ENCODE measurements around the gene FAM177B.

The FAM177B gene

DNA sequence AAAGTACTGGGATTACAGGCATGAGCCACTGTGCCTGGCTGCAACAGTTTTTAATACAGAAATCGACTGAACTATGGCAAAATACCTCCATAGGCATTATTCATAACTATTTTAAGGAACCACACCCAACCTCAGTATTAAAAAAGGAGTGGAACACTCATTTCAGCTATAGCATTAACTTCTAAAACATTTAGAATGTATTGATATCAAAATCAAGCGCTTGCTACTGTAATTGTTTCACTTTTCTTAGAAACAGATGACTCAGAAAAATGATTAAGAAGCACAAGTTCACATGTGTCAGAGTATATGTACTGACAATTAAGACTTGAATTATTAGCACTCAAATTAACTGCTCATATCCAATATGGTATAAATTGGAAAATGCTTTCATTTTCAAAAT is 39.8 kb upstream of the FAM177B start:
- no peak overlapping the region for H3K4me2 ChIP-seq (ENCODE audit: insufficient read depth, low read length)
- H3K4me3 ChIP-seq (ENCODE audit: low read depth in 1 of 2, low read length in 2 of 2) = no peak overlapping the region
- H3K27ac ChIP-seq (ENCODE audit: low read length) = no peak overlapping the region
- H2AFZ ChIP-seq (ENCODE audit: low read depth, low read length) = no peak overlapping the region
- DNase-seq = no peak
- H3K36me3 ChIP-seq (ENCODE audit: insufficient read depth, low read length) = peaks cover 20% of the 10 kb centered on the region
- H3K9ac ChIP-seq (ENCODE audit: low read depth, low read length) = no peak overlapping the region
- H4K20me1 ChIP-seq (ENCODE audit: insufficient read depth, low read length) = peaks cover under 1% of the 10 kb centered on the region; the same call in 1 of the 2 replicates
- H3K4me1 ChIP-seq (ENCODE audit: insufficient read depth, low read length) = no peaks in the 10 kb centered on the region
- no peak for TF ChIP-seq EZH2 (IDR thresholded peaks at IDR 0.05; ENCODE audit: borderline replicate concordance, low read depth, low read length, severe bottlenecking)
- TF ChIP-seq, protein P1, sequence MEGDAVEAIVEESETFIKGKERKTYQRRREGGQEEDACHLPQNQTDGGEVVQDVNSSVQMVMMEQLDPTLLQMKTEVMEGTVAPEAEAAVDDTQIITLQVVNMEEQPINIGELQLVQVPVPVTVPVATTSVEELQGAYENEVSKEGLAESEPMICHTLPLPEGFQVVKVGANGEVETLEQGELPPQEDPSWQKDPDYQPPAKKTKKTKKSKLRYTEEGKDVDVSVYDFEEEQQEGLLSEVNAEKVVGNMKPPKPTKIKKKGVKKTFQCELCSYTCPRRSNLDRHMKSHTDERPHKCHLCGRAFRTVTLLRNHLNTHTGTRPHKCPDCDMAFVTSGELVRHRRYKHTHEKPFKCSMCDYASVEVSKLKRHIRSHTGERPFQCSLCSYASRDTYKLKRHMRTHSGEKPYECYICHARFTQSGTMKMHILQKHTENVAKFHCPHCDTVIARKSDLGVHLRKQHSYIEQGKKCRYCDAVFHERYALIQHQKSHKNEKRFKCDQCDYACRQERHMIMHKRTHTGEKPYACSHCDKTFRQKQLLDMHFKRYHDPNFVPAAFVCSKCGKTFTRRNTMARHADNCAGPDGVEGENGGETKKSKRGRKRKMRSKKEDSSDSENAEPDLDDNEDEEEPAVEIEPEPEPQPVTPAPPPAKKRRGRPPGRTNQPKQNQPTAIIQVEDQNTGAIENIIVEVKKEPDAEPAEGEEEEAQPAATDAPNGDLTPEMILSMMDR (IDR thresholded peaks at IDR 0.05; ENCODE audit: borderline replicate concordance, extremely low read depth, low read length, poor library complexity, severe bottlenecking) = no peak
- peaks cover 19% of the 10 kb centered on the region for H3K79me2 ChIP-seq (ENCODE audit: insufficient read depth, low read length)
- H3K27me3 ChIP-seq (ENCODE audit: insufficient read depth, low read length, poor library complexity) = no peaks in the 10 kb centered on the region
- no peaks in the 10 kb centered on the region for H3K9me3 ChIP-seq (ENCODE audit: insufficient read depth, low read length, severe bottlenecking)
- no peak for ATAC-seq (ENCODE audit: insufficient read depth, low read depth)

DNA sequence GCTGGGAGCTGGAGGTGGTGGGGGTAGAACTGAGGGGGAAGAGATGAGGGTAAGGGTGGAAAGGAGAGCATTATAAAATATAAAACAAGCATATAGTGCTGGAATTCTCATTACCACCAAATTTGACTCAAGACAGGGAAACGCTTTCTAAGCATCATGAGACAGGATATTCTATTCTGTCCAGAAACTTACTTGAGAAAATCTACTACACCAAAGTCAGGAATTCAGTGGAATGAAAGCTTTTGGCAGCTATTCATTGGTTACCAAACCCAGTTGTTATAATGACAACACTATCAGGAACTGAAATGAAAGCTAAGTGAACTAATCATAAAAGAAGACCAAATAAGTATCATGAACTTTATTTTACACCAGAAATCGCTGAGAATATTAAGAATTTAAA is 39.2 kb upstream of the FAM177B start:
- Histone ChIP-seq H2AFZ (ENCODE audit: low read depth, low read length) (no peak overlapping the region), H3K79me2 (ENCODE audit: insufficient read depth, low read length) (peaks cover 23% of the 10 kb centered on the region), H3K36me3 (ENCODE audit: insufficient read depth, low read length) (peaks cover 26% of the 10 kb centered on the region), H3K27me3 (ENCODE audit: insufficient read depth, low read length, poor library complexity) (no peaks in the 10 kb centered on the region), H3K4me2 (ENCODE audit: insufficient read depth, low read length) (no peak overlapping the region), H3K9me3 (ENCODE audit: insufficient read depth, low read length, severe bottlenecking) (no peaks in the 10 kb centered on the region), H3K4me3 (ENCODE audit: low read depth in 1 of 2, low read length in 2 of 2) (no peak overlapping the region), H3K9ac (ENCODE audit: low read depth, low read length) (no peak overlapping the region), H3K27ac (ENCODE audit: low read length) (no peak overlapping the region), H4K20me1 (ENCODE audit: insufficient read depth, low read length) (no peaks in the 10 kb centered on the region), H3K4me1 (ENCODE audit: insufficient read depth, low read length) (no peaks in the 10 kb centered on the region)
- TF ChIP-seq, protein P1 (IDR thresholded peaks at IDR 0.05; ENCODE audit: borderline replicate concordance, extremely low read depth, low read length, poor library complexity, severe bottlenecking) = no peak
- TF ChIP-seq EZH2 (IDR thresholded peaks at IDR 0.05; ENCODE audit: borderline replicate concordance, low read depth, low read length, severe bottlenecking) = no peak
- no peak for DNase-seq
- ATAC-seq (ENCODE audit: insufficient read depth, low read depth) = no peak

DNA sequence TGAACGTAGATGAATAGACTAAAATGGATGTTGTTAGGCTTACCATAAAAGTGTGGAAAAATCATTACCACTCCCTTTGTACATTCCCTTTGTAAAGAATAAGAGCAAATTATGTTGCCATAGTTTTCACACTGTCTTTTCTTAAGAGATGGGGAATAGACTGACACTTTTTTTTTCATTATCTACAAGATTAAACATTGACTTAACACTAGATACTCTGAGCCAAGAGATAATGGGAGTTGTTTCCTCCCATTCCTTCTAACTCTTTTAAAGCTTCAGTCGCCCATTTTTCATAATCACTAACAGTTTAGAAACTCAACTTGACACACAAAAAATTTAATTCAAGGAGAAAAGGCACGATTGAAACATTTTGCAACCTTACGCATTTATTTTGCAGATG is 34.8 kb upstream of the FAM177B start:
- no peaks in the 10 kb centered on the region for H3K4me1 ChIP-seq (ENCODE audit: insufficient read depth, low read length)
- no peaks in the 10 kb centered on the region for H3K9me3 ChIP-seq (ENCODE audit: insufficient read depth, low read length, severe bottlenecking)
- H3K9ac ChIP-seq (ENCODE audit: low read depth, low read length) = no peak overlapping the region
- no peak overlapping the region for H3K27ac ChIP-seq (ENCODE audit: low read length)
- H4K20me1 ChIP-seq (ENCODE audit: insufficient read depth, low read length) = no peaks in the 10 kb centered on the region; the same call in 1 of the 2 replicates
- ATAC-seq (ENCODE audit: insufficient read depth, low read depth) (no peak), DNase-seq (no peak)
- peaks cover 28% of the 10 kb centered on the region for H3K36me3 ChIP-seq (ENCODE audit: insufficient read depth, low read length)
- no peak overlapping the region for H3K4me2 ChIP-seq (ENCODE audit: insufficient read depth, low read length)
- H3K79me2 ChIP-seq (ENCODE audit: insufficient read depth, low read length) = peaks cover 52% of the 10 kb centered on the region
- H2AFZ ChIP-seq (ENCODE audit: low read depth, low read length) = no peak overlapping the region
- no peak overlapping the region for H3K4me3 ChIP-seq (ENCODE audit: low read depth in 1 of 2, low read length in 2 of 2)
- TF ChIP-seq EZH2 (IDR thresholded peaks at IDR 0.05; ENCODE audit: borderline replicate concordance, low read depth, low read length, severe bottlenecking) = no peak
- TF ChIP-seq, protein P1 (IDR thresholded peaks at IDR 0.05; ENCODE audit: borderline replicate concordance, extremely low read depth, low read length, poor library complexity, severe bottlenecking) = no peak
- H3K27me3 ChIP-seq (ENCODE audit: insufficient read depth, low read length, poor library complexity) = no peaks in the 10 kb centered on the region

DNA sequence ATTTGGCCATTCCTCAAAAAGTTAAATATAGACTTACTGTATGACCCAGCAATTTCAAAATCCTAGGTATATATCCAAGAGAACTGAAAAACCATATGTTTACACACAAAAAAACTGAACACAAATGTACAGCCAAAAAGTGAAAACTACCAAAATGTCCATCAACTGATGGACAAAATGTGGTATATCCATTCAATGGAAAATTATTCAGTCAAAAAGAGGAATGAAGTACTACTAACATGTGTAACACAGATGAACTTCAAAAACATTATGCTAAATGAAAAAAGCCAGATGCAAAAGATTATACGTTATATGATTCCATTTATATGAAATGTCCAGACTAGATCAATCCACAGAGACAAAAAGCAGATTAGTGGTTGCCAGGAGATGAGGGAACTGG is 32.7 kb upstream of the FAM177B start:
- Histone ChIP-seq H3K4me1 (ENCODE audit: insufficient read depth, low read length) (no peaks in the 10 kb centered on the region), H3K9me3 (ENCODE audit: insufficient read depth, low read length, severe bottlenecking) (no peaks in the 10 kb centered on the region), H4K20me1 (ENCODE audit: insufficient read depth, low read length) (no peaks in the 10 kb centered on the region; the same call in 1 of the 2 replicates), H3K79me2 (ENCODE audit: insufficient read depth, low read length) (peaks cover 62% of the 10 kb centered on the region), H2AFZ (ENCODE audit: low read depth, low read length) (no peak overlapping the region), H3K36me3 (ENCODE audit: insufficient read depth, low read length) (peaks cover 28% of the 10 kb centered on the region), H3K27ac (ENCODE audit: low read length) (no peak overlapping the region), H3K27me3 (ENCODE audit: insufficient read depth, low read length, poor library complexity) (no peaks in the 10 kb centered on the region), H3K4me3 (ENCODE audit: low read depth in 1 of 2, low read length in 2 of 2) (no peak overlapping the region), H3K4me2 (ENCODE audit: insufficient read depth, low read length) (no peak overlapping the region), H3K9ac (ENCODE audit: low read depth, low read length) (no peak overlapping the region)
- DNase-seq (no peak), ATAC-seq (ENCODE audit: insufficient read depth, low read depth) (no peak)
- no peak for TF ChIP-seq EZH2 (IDR thresholded peaks at IDR 0.05; ENCODE audit: borderline replicate concordance, low read depth, low read length, severe bottlenecking)
- TF ChIP-seq, protein P1 (IDR thresholded peaks at IDR 0.05; ENCODE audit: borderline replicate concordance, extremely low read depth, low read length, poor library complexity, severe bottlenecking) = no peak
